Renal cortex interstitium (tissue), 11 donors: ENCODE data around the gene PCGF1. TPM values are rescaled to one million over a fixed set of nuclear protein-coding genes. Genes with fewer than 3 reads are reported as not detected.
"Not testable (repeated sequence)": the region's sequence is repeated elsewhere in the genome, so short reads cannot be mapped to it uniquely, and the experiment has no call there.

Source experiments
- DNase-seq, 11 donors: peaks; one replicate each; pipeline ENCODE4 v3.0.0-alpha.2; 2013; ENCODE audit warnings: low read depth in 9 of 11, low spot score in 4 of 11; ENCODE audit errors: extremely low read depth in 1 of 11
- polyA plus RNA-seq, 3 donors: library from polyadenylated mRNA; unstranded; fragments of 120-200 nt; gene quantifications; one replicate each; pipeline ENCODE4 v1.2.1, GENCODE V29; 2013; ENCODE audit not compliant: insufficient read length in 3 of 3

PCGF1 gene
- polyA plus RNA-seq, 3 donors = 23.8 to 26.5 (median 24.8) TPM

GRCh38 chr2:74491648-74492544 lies 15.6 kb downstream of the PCGF1 start:
- DNase-seq = no peak

GRCh38 chr2:74489906-74490305 lies 17.6 kb downstream of the PCGF1 start:
- DNase-seq = no peak

- DNase-seq = no peak
Observed at GRCh38 chr2:74488643-74489481, 18.6 kb downstream of the PCGF1 start.

- DNase-seq = no peak
Observed at GRCh38 chr2:74486141-74486540, 21.4 kb downstream of the PCGF1 start.

- DNase-seq = not testable (repeated sequence)
Observed at GRCh38 chr2:74483675-74484164, 23.8 kb downstream of the PCGF1 start.

GRCh38 chr2:74482801-74483674 lies 24.5 kb downstream of the PCGF1 start, which contains the start of the genes CCDC142 and TTC31:
CCDC142 (minus strand) TSS chr2:74482998; CDS start chr2:74482837, 161 bp downstream.
TTC31 (plus strand) TSS chr2:74483081; CDS start chr2:74483096, 15 bp downstream.
- DNase-seq = peak; percentile 89 to 97 (median 94)

GRCh38 chr2:74481961-74482800 lies 25.3 kb downstream of the PCGF1 start:
- DNase-seq = no peak

- DNase-seq = no peak
Observed at GRCh38 chr2:74481431-74481830, 26.1 kb downstream of the PCGF1 start.

GRCh38 chr2:74474899-74475298 lies 32.6 kb downstream of the PCGF1 start:
- no peak for DNase-seq

GRCh38 chr2:74474481-74474880 lies 33.0 kb downstream of the PCGF1 start:
- DNase-seq = no peak

GRCh38 chr2:74472945-74473258 lies 34.6 kb downstream of the PCGF1 start:
- DNase-seq = no peak

- peak; percentile 88 to 95 (median 94) for DNase-seq
Observed at GRCh38 chr2:74472086-74472944, 35.2 kb downstream of the PCGF1 start, which contains the start of gene MRPL53. MRPL53 (minus strand) TSS chr2:74472680; CDS start chr2:74472660, 20 bp downstream.

GRCh38 chr2:74471332-74472065 lies 36.0 kb downstream of the PCGF1 start:
- DNase-seq = no peak

- not testable (repeated sequence) for DNase-seq
Observed at GRCh38 chr2:74470742-74471141, 36.8 kb downstream of the PCGF1 start.

- no peak for DNase-seq
Observed at GRCh38 chr2:74464406-74464805, 43.1 kb downstream of the PCGF1 start.

GRCh38 chr2:74462786-74463105 lies 44.7 kb downstream of the PCGF1 start:
- DNase-seq = no peak
